DND-41 (cell line): ENCODE measurements around the gene TMEM242.

ENCODE experiments used
- ATAC-seq: fragments of 200-7000 bp; cut with Tn5 transposase; 3 replicates; pipeline ENCODE4 v1.9.1; 2021; ENCODE audit warnings: low read depth; ENCODE audit not compliant: insufficient read depth
- DNase-seq: peaks from one replicate; pipeline ENCODE4 v3.0.0-alpha.2; 2020
- H2AFZ ChIP-seq: 2 replicates; pipeline ENCODE4 v1.6.0; 2012; ENCODE audit warnings: low read depth, low read length
- H3K27ac ChIP-seq: 2 replicates; pipeline ENCODE4 v1.5.1; 2012; ENCODE audit warnings: low read length, inconsistent platforms
- H3K27me3 ChIP-seq: fragments of 200-600 bp; sonication (generic); 2 replicates; pipeline ENCODE4 v1.6.0; 2012; ENCODE audit warnings: low read length, mild to moderate bottlenecking, inconsistent platforms; ENCODE audit not compliant: insufficient read depth, poor library complexity
- H3K36me3 ChIP-seq: 2 replicates; pipeline ENCODE4 v1.5.1; 2012; ENCODE audit warnings: low read length, inconsistent platforms; ENCODE audit not compliant: insufficient read depth
- H3K4me1 ChIP-seq: 2 replicates; pipeline ENCODE4 v1.5.1; 2012; ENCODE audit warnings: mild to moderate bottlenecking, low read length; ENCODE audit not compliant: insufficient read depth
- H3K4me2 ChIP-seq: 2 replicates; pipeline ENCODE4 v1.6.0; 2012; ENCODE audit warnings: mild to moderate bottlenecking, moderate library complexity, low read length, inconsistent platforms; ENCODE audit not compliant: insufficient read depth
- H3K4me3 ChIP-seq, 2 experiments: fragments of 200-600 bp in 1 of 2; shearing (Covaris generic) in 1 of 2; 2 replicates each; pipeline ENCODE4 v1.5.1; 2012 to 2016; ENCODE audit warnings: inconsistent platforms in 2 of 2, low read length in 2 of 2, mild to moderate bottlenecking in 2 of 2, low read depth in 1 of 2, moderate library complexity in 1 of 2
- H3K79me2 ChIP-seq: 2 replicates; pipeline ENCODE4 v1.6.0; 2012; ENCODE audit warnings: low read length, inconsistent platforms; ENCODE audit not compliant: insufficient read depth
- H3K9ac ChIP-seq: 2 replicates; pipeline ENCODE4 v1.6.0; 2012; ENCODE audit warnings: low read depth, mild to moderate bottlenecking, inconsistent platforms, low read length, moderate library complexity
- H3K9me3 ChIP-seq: 2 replicates; pipeline ENCODE4 v1.5.1; 2012; ENCODE audit warnings: low read length, moderate library complexity, mild to moderate bottlenecking, inconsistent platforms; ENCODE audit not compliant: insufficient read depth, severe bottlenecking
- H4K20me1 ChIP-seq: 2 replicates; pipeline ENCODE4 v1.6.0; 2012; ENCODE audit warnings: low read length; ENCODE audit not compliant: insufficient read depth
- CTCF ChIP-seq: IDR thresholded peaks from 2 replicates; pipeline ENCODE4 v1.5.1; 2012; ENCODE audit warnings: borderline replicate concordance, low read length, moderate library complexity, mild to moderate bottlenecking; ENCODE audit not compliant: poor library complexity, severe bottlenecking; ENCODE audit errors: extremely low read depth
- EZH2 ChIP-seq: IDR thresholded peaks from 3 replicates; pipeline ENCODE4 v1.6.1; 2012; ENCODE audit warnings: borderline replicate concordance, low read depth, mild to moderate bottlenecking, moderate library complexity, low read length, inconsistent platforms; ENCODE audit not compliant: severe bottlenecking

TMEM242 gene

DNA sequence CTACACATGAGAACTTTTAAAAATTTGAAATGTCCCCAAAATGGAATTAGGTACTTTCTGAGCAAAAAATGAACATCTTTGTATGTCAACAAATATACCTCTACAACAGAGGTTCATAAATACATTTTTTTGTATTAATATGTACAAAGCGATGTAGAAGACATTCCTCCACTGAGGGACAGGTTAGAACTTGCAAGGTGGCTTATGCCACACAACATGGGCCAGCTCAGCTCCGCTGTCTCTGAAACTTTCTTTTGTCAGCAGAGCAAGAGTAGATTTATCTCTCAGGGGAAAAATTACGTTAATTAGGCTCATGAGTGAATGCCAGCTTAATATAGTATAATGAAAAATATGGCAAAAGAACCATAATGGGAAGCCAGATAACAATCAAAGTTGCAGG, 10.6 kb upstream of the TMEM242 start:
- Histone ChIP-seq H3K9me3 (no peaks in the 10 kb centered on the region), H3K4me1 (no peaks in the 10 kb centered on the region), H3K27me3 (peaks cover 16% of the 10 kb centered on the region), H3K4me3 (no peak overlapping the region), H4K20me1 (no peaks in the 10 kb centered on the region), H2AFZ (no peak overlapping the region), H3K36me3 (no peaks in the 10 kb centered on the region), H3K79me2 (no peaks in the 10 kb centered on the region), H3K27ac (no peak overlapping the region), H3K9ac (no peak overlapping the region), H3K4me2 (no peak overlapping the region)
- TF ChIP-seq EZH2 (no peak), CTCF (no peak)
- no peak for DNase-seq
- no peak for ATAC-seq

GRCh38 chr6:157333537-157333936, 10.2 kb upstream of the TMEM242 start:
- H3K4me2 ChIP-seq: no peak overlapping the region
- H4K20me1 ChIP-seq: no peaks in the 10 kb centered on the region
- no peak overlapping the region for H2AFZ ChIP-seq
- H3K27me3 ChIP-seq: peaks cover 16% of the 10 kb centered on the region
- no peaks in the 10 kb centered on the region for H3K79me2 ChIP-seq
- H3K9me3 ChIP-seq: no peaks in the 10 kb centered on the region
- TF ChIP-seq EZH2: no peak
- no peak for TF ChIP-seq CTCF
- no peak overlapping the region for H3K9ac ChIP-seq
- ATAC-seq: no peak
- H3K4me3 ChIP-seq: no peak overlapping the region
- DNase-seq: no peak
- no peak overlapping the region for H3K27ac ChIP-seq
- no peaks in the 10 kb centered on the region for H3K36me3 ChIP-seq
- no peaks in the 10 kb centered on the region for H3K4me1 ChIP-seq

- DNase-seq: no peak
- Histone ChIP-seq H3K27ac (no peak overlapping the region), H4K20me1 (no peaks in the 10 kb centered on the region), H3K9me3 (no peaks in the 10 kb centered on the region), H3K79me2 (no peaks in the 10 kb centered on the region), H2AFZ (no peak overlapping the region), H3K36me3 (no peaks in the 10 kb centered on the region), H3K4me2 (no peak overlapping the region), H3K9ac (no peak overlapping the region), H3K4me1 (no peaks in the 10 kb centered on the region), H3K27me3 (peaks cover 16% of the 10 kb centered on the region), H3K4me3 (no peak overlapping the region)
- no peak for ATAC-seq
- TF ChIP-seq CTCF: no peak
- TF ChIP-seq EZH2: no peak
Measured at GRCh38 chr6:157332813-157333212, 9.5 kb upstream of the TMEM242 start.

DNA sequence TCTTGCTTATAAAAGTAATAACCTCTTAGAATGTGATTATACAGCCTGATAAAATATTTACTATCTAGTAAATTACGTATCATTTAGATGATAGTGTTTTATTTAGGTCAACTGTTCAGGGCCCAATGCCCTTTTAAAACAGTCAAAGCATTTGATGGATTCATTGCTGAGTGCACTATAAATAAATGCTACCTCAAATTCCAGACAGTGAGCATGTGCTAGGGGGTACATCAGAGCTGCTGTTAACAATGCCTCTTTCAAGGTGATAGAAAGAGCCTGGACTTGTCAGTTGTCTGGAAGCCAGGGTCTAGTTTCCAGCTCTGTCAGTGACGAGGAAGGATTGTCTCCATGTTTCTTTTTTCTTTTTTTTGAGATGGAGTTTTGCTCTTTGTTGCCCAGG, 7.5 kb upstream of the TMEM242 start:
- Histone ChIP-seq H3K4me3 (no peak overlapping the region), H3K36me3 (no peaks in the 10 kb centered on the region), H3K79me2 (no peaks in the 10 kb centered on the region), H3K27me3 (peaks cover 15% of the 10 kb centered on the region), H3K27ac (no peak overlapping the region), H3K4me1 (no peaks in the 10 kb centered on the region), H3K9me3 (no peaks in the 10 kb centered on the region), H4K20me1 (no peaks in the 10 kb centered on the region), H3K4me2 (no peak overlapping the region), H2AFZ (no peak overlapping the region), H3K9ac (no peak overlapping the region)
- ATAC-seq (no peak), DNase-seq (no peak)
- TF ChIP-seq EZH2: no peak
- TF ChIP-seq CTCF: no peak
